Colonic mucosa (tissue), 4 donors: ENCODE results near the gene RAD51B. TPM values are rescaled to one million over a fixed set of nuclear protein-coding genes. Genes with fewer than 3 reads are reported as not detected.

Experiments
- DNase-seq: peaks from one replicate; pipeline ENCODE4 v3.0.0-alpha.2; 2020
- H3K27ac ChIP-seq: fragments of 200-600 bp; one replicate; pipeline ENCODE4 v1.8.0; 2021
- H3K27me3 ChIP-seq: fragments of 200-600 bp; one replicate; pipeline ENCODE4 v1.8.0; 2021
- H3K36me3 ChIP-seq: fragments of 200-600 bp; one replicate; pipeline ENCODE4 v1.8.0; 2021
- H3K4me1 ChIP-seq: fragments of 200-600 bp; one replicate; pipeline ENCODE4 v1.8.0; 2021; ENCODE audit warnings: mild to moderate bottlenecking
- H3K4me3 ChIP-seq: fragments of 200-600 bp; one replicate; pipeline ENCODE4 v1.8.0; 2021
- H3K9ac ChIP-seq, 2 donors: one replicate each; pipeline ENCODE4 v1.7.0; 2013; ENCODE audit warnings: control low read depth in 2 of 2, low read depth in 2 of 2, low read length in 2 of 2
- H3K9me3 ChIP-seq: fragments of 200-600 bp; one replicate; pipeline ENCODE4 v1.8.0; 2021
- intact Hi-C: fragments of 100-400 bp; cut with DNase I; formaldehyde crosslinking; loops from one replicate; pipeline ENCODE4 v1.14.1; 2022
- total RNA-seq, 2 donors: library from RNA; stranded (reverse); fragmentation: NEBNext Ultra II Directional in 1 of 2; extraction: Animal tissue kit (Norgen Biotek cat#: 25700) in 1 of 2; gene quantifications; one replicate each; pipeline ENCODE4 v1.2.1, GENCODE V29; 2021
- TF ChIP-seq, protein P1 (sequence below): fragments of 200-600 bp; IDR thresholded peaks from one replicate; pipeline ENCODE4 v1.8.0; 2022; ENCODE audit warnings: antibody characterized with exemption, mild to moderate bottlenecking
- donor health status: healthy.
- donor health status: DM: no; HTN: no; CAD: no.
- donor health status: DM: no; HTN: no; CAD: no.

Gene RAD51B
- total RNA-seq, 2 donors from 2014 or later = 12.7 to 22.0 TPM

DNA sequence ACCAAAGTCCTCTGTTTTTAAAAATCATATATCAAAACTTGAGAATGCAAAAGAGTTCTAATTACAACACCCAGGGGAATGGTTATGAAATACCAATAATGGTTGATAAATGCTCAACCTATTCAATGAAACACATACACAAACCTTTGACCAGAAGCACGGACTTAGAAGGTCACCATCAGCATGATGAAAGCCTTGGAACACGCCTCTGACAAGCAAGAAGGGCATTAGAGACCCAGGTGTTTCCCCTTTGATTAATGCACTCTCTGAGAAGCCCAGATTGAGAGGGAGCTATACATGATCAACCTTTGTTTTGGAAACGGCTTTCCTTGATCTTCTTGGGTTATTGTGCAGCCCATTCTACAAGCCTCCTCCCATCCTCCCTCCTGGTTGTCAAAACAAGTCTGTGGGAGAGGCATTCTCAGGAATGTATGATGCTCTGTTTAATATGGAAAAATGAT lies 904.3 kb downstream of the RAD51B start:
- TF ChIP-seq, protein P1, sequence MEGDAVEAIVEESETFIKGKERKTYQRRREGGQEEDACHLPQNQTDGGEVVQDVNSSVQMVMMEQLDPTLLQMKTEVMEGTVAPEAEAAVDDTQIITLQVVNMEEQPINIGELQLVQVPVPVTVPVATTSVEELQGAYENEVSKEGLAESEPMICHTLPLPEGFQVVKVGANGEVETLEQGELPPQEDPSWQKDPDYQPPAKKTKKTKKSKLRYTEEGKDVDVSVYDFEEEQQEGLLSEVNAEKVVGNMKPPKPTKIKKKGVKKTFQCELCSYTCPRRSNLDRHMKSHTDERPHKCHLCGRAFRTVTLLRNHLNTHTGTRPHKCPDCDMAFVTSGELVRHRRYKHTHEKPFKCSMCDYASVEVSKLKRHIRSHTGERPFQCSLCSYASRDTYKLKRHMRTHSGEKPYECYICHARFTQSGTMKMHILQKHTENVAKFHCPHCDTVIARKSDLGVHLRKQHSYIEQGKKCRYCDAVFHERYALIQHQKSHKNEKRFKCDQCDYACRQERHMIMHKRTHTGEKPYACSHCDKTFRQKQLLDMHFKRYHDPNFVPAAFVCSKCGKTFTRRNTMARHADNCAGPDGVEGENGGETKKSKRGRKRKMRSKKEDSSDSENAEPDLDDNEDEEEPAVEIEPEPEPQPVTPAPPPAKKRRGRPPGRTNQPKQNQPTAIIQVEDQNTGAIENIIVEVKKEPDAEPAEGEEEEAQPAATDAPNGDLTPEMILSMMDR = no peak
- H3K9ac ChIP-seq = no peak overlapping the region
- no peaks in the 10 kb centered on the region for H3K27me3 ChIP-seq
- H3K36me3 ChIP-seq = no peaks in the 10 kb centered on the region
- H3K4me1 ChIP-seq = no peaks in the 10 kb centered on the region
- H3K27ac ChIP-seq = no peak overlapping the region
- no peak for DNase-seq
- no peak overlapping the region for H3K4me3 ChIP-seq
- H3K9me3 ChIP-seq = no peaks in the 10 kb centered on the region
- intact Hi-C loops = no loop called here

DNA sequence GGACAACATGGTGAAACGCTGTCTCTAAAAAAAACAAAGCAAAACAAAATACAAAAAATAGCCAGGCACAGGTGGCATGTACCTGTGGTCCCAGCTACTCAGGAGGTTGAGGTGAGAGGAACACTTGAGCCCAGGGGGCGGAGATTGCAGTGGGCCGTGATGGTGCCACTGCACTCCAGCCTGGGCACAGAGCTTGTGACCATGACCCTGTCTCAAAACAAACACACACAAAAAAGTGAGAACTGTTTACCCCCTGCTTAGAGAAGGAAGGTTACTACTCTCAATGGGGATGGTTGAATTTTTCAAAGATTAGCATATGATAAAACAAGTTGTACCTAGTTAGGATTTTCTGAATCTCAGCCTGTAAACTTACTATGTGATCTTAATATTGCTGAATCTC lies 905.3 kb downstream of the RAD51B start:
- no peak overlapping the region for H3K27ac ChIP-seq
- TF ChIP-seq, protein P1 = no peak
- no peak overlapping the region for H3K9ac ChIP-seq
- H3K4me3 ChIP-seq = no peak overlapping the region
- no peaks in the 10 kb centered on the region for H3K27me3 ChIP-seq
- intact Hi-C loops = no loop called here
- no peaks in the 10 kb centered on the region for H3K9me3 ChIP-seq
- H3K36me3 ChIP-seq = no peaks in the 10 kb centered on the region
- no peaks in the 10 kb centered on the region for H3K4me1 ChIP-seq
- DNase-seq = no peak

GRCh38 chr14:68726093-68726695 lies 906.6 kb downstream of the RAD51B start:
- H3K36me3 ChIP-seq = no peaks in the 10 kb centered on the region
- H3K4me1 ChIP-seq = no peaks in the 10 kb centered on the region
- no peak for DNase-seq
- H3K27ac ChIP-seq = no peak overlapping the region
- no peaks in the 10 kb centered on the region for H3K9me3 ChIP-seq
- H3K4me3 ChIP-seq = no peak overlapping the region
- TF ChIP-seq, protein P1 = no peak
- no peak overlapping the region for H3K9ac ChIP-seq
- H3K27me3 ChIP-seq = no peaks in the 10 kb centered on the region
- intact Hi-C loops = no loop called here

GRCh38 chr14:68727315-68728047 lies 907.9 kb downstream of the RAD51B start:
- H3K27me3 ChIP-seq = no peaks in the 10 kb centered on the region

DNA sequence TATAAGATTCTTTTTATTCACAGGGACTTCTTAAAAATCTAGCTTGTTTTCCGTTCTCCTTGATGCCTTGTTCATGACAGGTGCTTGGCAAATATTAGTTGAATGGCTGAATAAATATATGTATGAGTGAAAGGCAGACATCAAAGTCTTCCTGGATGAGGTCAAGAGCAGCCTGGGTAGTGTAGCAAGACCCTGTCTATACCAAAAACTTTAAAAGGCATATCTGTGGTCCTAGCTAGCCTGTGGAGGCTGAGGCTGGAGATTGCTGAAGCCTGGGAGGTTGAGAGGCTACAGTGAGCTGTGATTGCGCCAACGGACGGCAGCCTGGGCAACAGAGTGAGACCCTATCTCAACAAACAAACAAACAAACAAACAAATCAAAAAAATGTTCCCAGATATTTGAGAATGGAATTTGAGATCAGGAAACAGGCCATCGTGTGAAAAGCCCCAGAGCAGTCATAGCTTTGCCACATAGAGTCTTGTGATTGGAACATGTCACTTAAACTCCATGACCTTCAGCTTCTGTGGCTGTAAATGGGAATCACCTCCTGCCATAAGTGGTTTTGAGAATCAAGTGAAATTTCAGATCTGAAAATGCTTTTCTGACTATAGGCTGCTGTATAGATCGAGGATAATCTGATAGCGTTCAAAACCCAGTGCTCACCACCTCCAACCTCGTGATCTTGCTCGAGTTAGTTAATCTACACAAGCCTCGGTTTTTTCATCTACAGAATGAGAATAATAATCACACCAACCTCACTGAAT lies 908.9 kb downstream of the RAD51B start:
- TF ChIP-seq, protein P1 = no peak
- H3K36me3 ChIP-seq = no peaks in the 10 kb centered on the region
- no peaks in the 10 kb centered on the region for H3K4me1 ChIP-seq
- peak overlapping the region; percentile 11 for H3K27ac ChIP-seq
- no peak for DNase-seq
- intact Hi-C loops = no loop called here
- no peak overlapping the region for H3K9ac ChIP-seq
- no peak overlapping the region for H3K4me3 ChIP-seq
- H3K9me3 ChIP-seq = no peaks in the 10 kb centered on the region
- H3K27me3 ChIP-seq = no peaks in the 10 kb centered on the region

More at GRCh38 chr14:68727315-68728047, 907.9 kb downstream of the RAD51B start:
- Histone ChIP-seq H3K9ac (no peak overlapping the region), H3K4me1 (no peaks in the 10 kb centered on the region), H3K9me3 (no peaks in the 10 kb centered on the region), H3K27ac (peak overlapping the region; percentile 11), H3K36me3 (no peaks in the 10 kb centered on the region), H3K4me3 (no peak overlapping the region)
- TF ChIP-seq, protein P1 = no peak
- peak; percentile 49 for DNase-seq
- intact Hi-C loops = no loop called here
